Colonic mucosa (tissue), 4 donors: ENCODE results near the gene WDR76. TPM values are rescaled to one million over a fixed set of nuclear protein-coding genes. Genes with fewer than 3 reads are reported as not detected.
A peak's percentile ranks its signal among the peaks of the same experiment; 100 is the strongest.

Experiments
- DNase-seq: peaks from one replicate; pipeline ENCODE4 v3.0.0-alpha.2; 2020
- H3K27ac ChIP-seq: fragments of 200-600 bp; one replicate; pipeline ENCODE4 v1.8.0; 2021
- H3K27me3 ChIP-seq: fragments of 200-600 bp; one replicate; pipeline ENCODE4 v1.8.0; 2021
- H3K36me3 ChIP-seq: fragments of 200-600 bp; one replicate; pipeline ENCODE4 v1.8.0; 2021
- H3K4me1 ChIP-seq: fragments of 200-600 bp; one replicate; pipeline ENCODE4 v1.8.0; 2021; ENCODE audit warnings: mild to moderate bottlenecking
- H3K4me3 ChIP-seq: fragments of 200-600 bp; one replicate; pipeline ENCODE4 v1.8.0; 2021
- H3K9ac ChIP-seq, 2 donors: one replicate each; pipeline ENCODE4 v1.7.0; 2013; ENCODE audit warnings: control low read depth in 2 of 2, low read depth in 2 of 2, low read length in 2 of 2
- H3K9me3 ChIP-seq: fragments of 200-600 bp; one replicate; pipeline ENCODE4 v1.8.0; 2021
- CTCF ChIP-seq: fragments of 200-600 bp; IDR thresholded peaks from one replicate; pipeline ENCODE4 v1.8.0; 2022; ENCODE audit warnings: antibody characterized with exemption, mild to moderate bottlenecking
- intact Hi-C: fragments of 100-400 bp; cut with DNase I; formaldehyde crosslinking; loops from one replicate; pipeline ENCODE4 v1.14.1; 2022
- total RNA-seq, 2 donors: library from RNA; stranded (reverse); fragmentation: NEBNext Ultra II Directional in 1 of 2; extraction: Animal tissue kit (Norgen Biotek cat#: 25700) in 1 of 2; gene quantifications; one replicate each; pipeline ENCODE4 v1.2.1, GENCODE V29; 2021
- donor health status: healthy.
- donor health status: DM: no; HTN: no; CAD: no.
- donor health status: DM: no; HTN: no; CAD: no.

The WDR76 gene
- total RNA-seq, 2 donors from 2014 or later: 6.8 to 20.7 TPM

GRCh38 chr15:43900996-43901395 lies 74.2 kb downstream of the WDR76 start:
- no peak overlapping the region for H3K9ac ChIP-seq
- no peaks in the 10 kb centered on the region for H3K27me3 ChIP-seq
- no peak overlapping the region for H3K4me3 ChIP-seq
- intact Hi-C loops: loop anchor here (10.0 kb wide), 1 partner anchor 314 kb away; no protein-coding TSS in a partner anchor
- H3K9me3 ChIP-seq: no peaks in the 10 kb centered on the region
- DNase-seq: no peak
- no peaks in the 10 kb centered on the region for H3K36me3 ChIP-seq
- H3K4me1 ChIP-seq: no peaks in the 10 kb centered on the region
- no peak for TF ChIP-seq CTCF
- no peak overlapping the region for H3K27ac ChIP-seq

GRCh38 chr15:43901495-43901894 lies 74.7 kb downstream of the WDR76 start:
- Histone ChIP-seq H3K9me3 (no peaks in the 10 kb centered on the region), H3K4me3 (no peak overlapping the region), H3K9ac (no peak overlapping the region), H3K27me3 (no peaks in the 10 kb centered on the region), H3K36me3 (no peaks in the 10 kb centered on the region), H3K4me1 (no peaks in the 10 kb centered on the region), H3K27ac (no peak overlapping the region)
- intact Hi-C loops: loop anchor here (10.0 kb wide), 1 partner anchor 313 kb away; no protein-coding TSS in a partner anchor
- TF ChIP-seq CTCF: no peak
- no peak for DNase-seq

GRCh38 chr15:43903864-43904290 lies 77.1 kb downstream of the WDR76 start:
- TF ChIP-seq CTCF: peak; percentile 70
- DNase-seq: peak; percentile 53
- H3K4me3 ChIP-seq: no peak overlapping the region
- H3K4me1 ChIP-seq: no peaks in the 10 kb centered on the region
- H3K36me3 ChIP-seq: no peaks in the 10 kb centered on the region
- H3K9me3 ChIP-seq: no peaks in the 10 kb centered on the region
- H3K27me3 ChIP-seq: no peaks in the 10 kb centered on the region
- no peak overlapping the region for H3K27ac ChIP-seq
- no peak overlapping the region for H3K9ac ChIP-seq
- intact Hi-C loops: loop anchor here (2.0 to 10.0 kb wide), 2 partner anchors 161 to 311 kb away; no protein-coding TSS in a partner anchor

- no peak overlapping the region for H3K27ac ChIP-seq
- no peaks in the 10 kb centered on the region for H3K4me1 ChIP-seq
- no peaks in the 10 kb centered on the region for H3K27me3 ChIP-seq
- no peak overlapping the region for H3K9ac ChIP-seq
- H3K4me3 ChIP-seq: no peak overlapping the region
- intact Hi-C loops: loop anchor here (2.0 to 10.0 kb wide), 2 partner anchors 159 to 309 kb away; no protein-coding TSS in a partner anchor
- H3K36me3 ChIP-seq: no peaks in the 10 kb centered on the region
- H3K9me3 ChIP-seq: no peaks in the 10 kb centered on the region
- DNase-seq: no peak
- TF ChIP-seq CTCF: no peak
Measured at GRCh38 chr15:43905755-43906154, 79.0 kb downstream of the WDR76 start.

DNA sequence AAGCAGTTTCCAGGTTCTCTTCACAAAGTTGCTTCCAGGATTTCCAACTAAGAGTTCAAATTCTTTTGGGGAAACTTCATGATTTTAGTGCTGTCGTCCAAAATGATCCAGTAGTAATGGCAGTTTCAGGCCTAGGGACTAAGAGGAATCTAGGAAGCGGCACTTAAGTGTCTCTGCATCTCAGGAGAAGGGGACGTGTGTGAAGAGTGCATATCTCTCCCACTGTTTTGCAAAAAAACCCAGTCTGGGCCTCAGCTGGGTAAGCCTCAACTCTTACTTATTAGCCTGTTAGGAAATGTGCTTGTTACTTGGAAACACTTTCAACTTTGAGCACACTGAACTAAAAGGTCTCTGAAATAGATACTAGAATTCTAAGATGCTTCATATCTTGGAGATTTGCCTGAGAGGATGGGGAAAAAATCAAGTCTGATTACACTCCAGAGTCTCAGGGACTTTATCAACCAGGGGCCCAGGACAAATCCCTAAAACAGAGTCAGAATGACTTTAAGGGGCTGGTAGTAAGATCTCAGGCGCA lies 81.8 kb downstream of the WDR76 start:
- no peak overlapping the region for H3K9ac ChIP-seq
- H3K4me3 ChIP-seq: no peak overlapping the region
- no peak overlapping the region for H3K27ac ChIP-seq
- intact Hi-C loops: loop anchor here (10.0 kb wide), 1 partner anchor 306 kb away; no protein-coding TSS in a partner anchor
- TF ChIP-seq CTCF: no peak
- no peak for DNase-seq
- no peaks in the 10 kb centered on the region for H3K36me3 ChIP-seq
- no peaks in the 10 kb centered on the region for H3K9me3 ChIP-seq
- no peaks in the 10 kb centered on the region for H3K27me3 ChIP-seq
- H3K4me1 ChIP-seq: no peaks in the 10 kb centered on the region
